H1 (cell line): ENCODE measurements around the gene NLRC3.

Source experiments
- ATF2 ChIP-seq: IDR thresholded peaks from 2 replicates; pipeline ENCODE4 v1.6.1; 2012; ENCODE audit warnings: low read length, inconsistent platforms
- CHD2 ChIP-seq: IDR thresholded peaks from 2 replicates; pipeline ENCODE4 v1.6.1; 2012; ENCODE audit warnings: low read length, improper control_type of control experiment
- CTCF ChIP-seq, 3 experiments: IDR thresholded peaks; 1 replicate in 2 of 3; 2 replicates in 1 of 3; pipeline versions ENCODE4 v1.5.1 to v1.6.1; 2011; ENCODE audit warnings: low read length in 3 of 3, mild to moderate bottlenecking in 3 of 3, inconsistent platforms in 2 of 3, low read depth in 1 of 3, moderate library complexity in 1 of 3; ENCODE audit not compliant: insufficient read depth in 1 of 3; ENCODE audit errors: control extremely low read depth in 1 of 3
- EP300 ChIP-seq, 2 experiments: IDR thresholded peaks; 1 replicate in 1 of 2; 2 replicates in 1 of 2; pipeline ENCODE4 v1.6.1; 2011 to 2012; ENCODE audit warnings: low read depth in 2 of 2, low read length in 2 of 2, mild to moderate bottlenecking in 2 of 2, borderline replicate concordance in 1 of 2, inconsistent platforms in 1 of 2, moderate library complexity in 1 of 2
- EZH2 ChIP-seq: fragments of 200-600 bp; sonication (generic); IDR thresholded peaks from 2 replicates; pipeline ENCODE4 v1.7.1; 2012; ENCODE audit warnings: low read depth, mild to moderate bottlenecking, moderate library complexity, low read length, inconsistent platforms; ENCODE audit not compliant: severe bottlenecking
- FOSL1 ChIP-seq: IDR thresholded peaks from 2 replicates; pipeline ENCODE4 v1.6.1; 2011; ENCODE audit warnings: mild to moderate bottlenecking, low read depth, low read length, moderate library complexity; ENCODE audit not compliant: insufficient read depth
- GTF2F1 ChIP-seq: IDR thresholded peaks from 2 replicates; pipeline ENCODE4 v1.6.1; 2012; ENCODE audit warnings: low read depth, low read length, improper control_type of control experiment, borderline replicate concordance
- MAX ChIP-seq: IDR thresholded peaks from 2 replicates; pipeline ENCODE4 v1.6.1; 2012; ENCODE audit warnings: inconsistent platforms
- POLR2A ChIP-seq, 2 experiments: IDR thresholded peaks; 1 replicate in 1 of 2; 2 replicates in 1 of 2; pipeline ENCODE4 v1.6.1; 2011; ENCODE audit warnings: low read depth in 2 of 2, low read length in 2 of 2, mild to moderate bottlenecking in 2 of 2; ENCODE audit errors: control extremely low read depth in 1 of 2
- POLR2AphosphoS5 ChIP-seq: IDR thresholded peaks from 2 replicates; pipeline ENCODE4 v1.6.1; 2011; ENCODE audit warnings: low read depth, low read length
- RAD21 ChIP-seq, 2 experiments: IDR thresholded peaks in 1 of 2; conservative IDR thresholded peaks in 1 of 2; 2 replicates each; pipeline ENCODE4 v1.6.1; 2011; ENCODE audit warnings: low read depth in 2 of 2, low read length in 2 of 2, improper control_type of control experiment in 1 of 2, inconsistent platforms in 1 of 2, mild to moderate bottlenecking in 1 of 2, moderate library complexity in 1 of 2
- SIN3A ChIP-seq, 2 experiments: IDR thresholded peaks in 1 of 2; conservative IDR thresholded peaks in 1 of 2; 2 replicates each; pipeline ENCODE4 v1.6.1; 2011 to 2012; ENCODE audit warnings: low read length in 2 of 2, improper control_type of control experiment in 1 of 2, low read depth in 1 of 2, mild to moderate bottlenecking in 1 of 2
- SP2 ChIP-seq: IDR thresholded peaks from 2 replicates; pipeline ENCODE4 v1.6.1; 2012; ENCODE audit warnings: mild to moderate bottlenecking, low read length, inconsistent platforms
- TAF1 ChIP-seq: IDR thresholded peaks from 2 replicates; pipeline ENCODE4 v1.6.1; 2011; ENCODE audit warnings: mild to moderate bottlenecking, low read depth, low read length

- no peak for TF ChIP-seq CTCF (IDR thresholded peaks at IDR 0.05; ENCODE audit: control extremely low read depth in 1 of 3, insufficient read depth in 1 of 3, low read depth in 1 of 3, low read length in 3 of 3)
- no peak for TF ChIP-seq EP300 (IDR thresholded peaks at IDR 0.05; ENCODE audit: borderline replicate concordance in 1 of 2, low read depth in 2 of 2, low read length in 2 of 2)
- TF ChIP-seq POLR2A (IDR thresholded peaks at IDR 0.05; ENCODE audit: control extremely low read depth in 1 of 2, low read depth in 2 of 2, low read length in 2 of 2): no peak
- TF ChIP-seq FOSL1: no peak
- TF ChIP-seq SIN3A (conservative IDR thresholded peaks at IDR 0.05 in 1 of 2, IDR thresholded peaks at IDR 0.05 in 1 of 2; ENCODE audit: low read depth in 1 of 2, low read length in 2 of 2): no peak
- no peak for TF ChIP-seq RAD21 (IDR thresholded peaks at IDR 0.05 in 1 of 2, conservative IDR thresholded peaks at IDR 0.05 in 1 of 2; ENCODE audit: low read depth in 2 of 2, low read length in 2 of 2)
- TF ChIP-seq ATF2: no peak
- TF ChIP-seq POLR2AphosphoS5: no peak
- no peak for TF ChIP-seq MAX
- no peak for TF ChIP-seq GTF2F1
- no peak for TF ChIP-seq EZH2
- TF ChIP-seq SP2: no peak
- no peak for TF ChIP-seq TAF1
- TF ChIP-seq CHD2: no peak
These were observed 20.5 kb upstream of the NLRC3 start for GRCh38 chr16:3597676-3598075.
